Bronchial epithelial cell (primary cell): Measurements from ENCODE around the gene TBL2. TPM values are rescaled to one million over a fixed set of nuclear protein-coding genes. Genes with fewer than 3 reads are reported as not detected.
"Not testable (repeated sequence)": the region's sequence is repeated elsewhere in the genome, so short reads cannot be mapped to it uniquely, and the experiment has no call there.

ENCODE experiments used
- DNase-seq: peaks from one replicate; pipeline ENCODE4 v3.0.0-alpha.2; 2010; ENCODE audit warnings: low read depth
- FAIRE-seq: peaks from 2 replicates; lab custom pipeline; 2011; peaks lifted over from hg19 to GRCh38; lab: Jason Lieb, UNC
- H3K27me3 ChIP-seq: 2 replicates; pipeline ENCODE4 v1.5.1; 2011; ENCODE audit warnings: low read length; ENCODE audit not compliant: control insufficient read depth, insufficient read depth
- H3K36me3 ChIP-seq: 2 replicates; pipeline ENCODE4 v1.5.1; 2011; ENCODE audit warnings: low read length; ENCODE audit not compliant: control insufficient read depth, insufficient read depth
- H3K4me3 ChIP-seq: 2 replicates; pipeline ENCODE4 v1.5.1; 2011; ENCODE audit warnings: mild to moderate bottlenecking, low read depth, low read length, control low read depth
- CTCF ChIP-seq: IDR thresholded peaks from 2 replicates; pipeline ENCODE4 v1.5.1; 2011; ENCODE audit warnings: mild to moderate bottlenecking, moderate library complexity, low read length, control low read depth, inconsistent platforms; ENCODE audit not compliant: insufficient read depth, severe bottlenecking
- total RNA-seq: library from RNA; depleted of rRNA; stranded (reverse); fragments of >200 nt; gene quantifications from 2 replicates; pipeline ENCODE4 v1.2.1, GENCODE V29; 2014

TBL2 gene
- total RNA-seq, 1 donor from 2014 or later: 78.7 TPM

DNA sequence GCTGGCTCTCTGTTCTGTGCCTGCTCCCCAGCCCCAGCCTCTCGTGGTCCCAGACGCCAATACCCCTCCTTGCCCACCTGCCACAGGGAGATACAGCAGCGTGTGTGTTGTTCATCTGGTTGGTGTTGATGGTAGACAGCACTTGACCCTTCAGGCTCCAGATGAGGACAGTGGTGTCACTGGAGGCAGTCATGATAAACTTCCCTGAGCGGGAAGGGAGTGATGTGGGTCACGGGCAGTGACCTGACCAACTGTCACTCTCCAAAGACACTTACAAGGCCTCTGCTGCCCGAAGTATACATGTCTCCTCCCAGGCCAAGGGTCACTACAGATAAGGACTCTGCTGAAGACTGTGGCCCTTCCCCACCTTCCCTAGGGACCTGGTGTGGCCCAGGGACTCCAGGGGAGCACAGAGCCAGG, 5.6 kb downstream of the TBL2 start:
- no peak for FAIRE-seq
- H3K36me3 ChIP-seq: peaks cover 29% of the 10 kb centered on the region
- no peak for TF ChIP-seq CTCF
- no peaks in the 10 kb centered on the region for H3K27me3 ChIP-seq
- no peak for DNase-seq
- no peak overlapping the region for H3K4me3 ChIP-seq

DNA sequence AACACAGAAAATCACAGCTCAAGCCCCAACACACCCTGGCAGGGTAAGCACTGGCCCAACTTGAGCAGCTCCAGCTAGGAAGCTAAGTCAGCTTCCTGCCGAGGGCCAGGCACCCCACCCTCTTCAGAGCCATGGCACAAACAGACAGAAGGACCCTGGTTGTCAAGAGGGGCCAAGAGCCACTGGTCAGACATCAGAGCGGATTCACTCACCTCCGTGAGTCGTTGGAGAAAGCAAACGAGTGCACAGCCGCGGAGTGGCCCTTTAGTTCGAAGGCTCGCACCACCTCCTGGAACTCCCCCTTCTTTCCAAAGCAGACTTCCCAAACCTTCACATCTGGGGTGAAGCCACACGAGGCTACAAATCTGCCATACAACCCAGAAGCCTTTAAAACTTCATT, 7.4 kb downstream of the TBL2 start:
- no peak for FAIRE-seq
- no peak for DNase-seq
- Histone ChIP-seq H3K4me3 (no peak overlapping the region), H3K27me3 (no peaks in the 10 kb centered on the region), H3K36me3 (peaks cover 27% of the 10 kb centered on the region)
- TF ChIP-seq CTCF: no peak

DNA sequence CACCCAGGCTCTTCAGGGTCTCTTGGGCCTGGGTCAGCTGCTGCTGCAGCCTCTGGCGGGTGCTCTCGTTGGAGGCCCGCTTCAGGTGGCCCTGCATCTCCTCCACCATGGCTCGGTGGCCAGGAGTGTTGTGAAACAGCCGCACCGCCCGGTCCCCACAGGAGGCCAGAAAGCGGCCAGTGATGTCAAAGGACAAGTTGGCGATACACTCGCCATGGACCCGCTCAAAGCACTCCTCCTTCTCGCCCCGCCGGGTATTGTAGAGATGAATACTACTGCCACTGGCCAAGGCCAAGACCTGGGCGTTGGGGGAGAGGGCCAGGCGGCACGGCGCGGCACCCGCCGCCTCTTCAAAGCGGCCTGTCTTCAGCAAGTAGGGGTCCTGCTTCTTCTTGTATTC, 7.9 kb downstream of the TBL2 start:
- no peak for TF ChIP-seq CTCF
- Histone ChIP-seq H3K27me3 (no peaks in the 10 kb centered on the region), H3K4me3 (no peak overlapping the region), H3K36me3 (peaks cover 27% of the 10 kb centered on the region)
- FAIRE-seq: no peak
- DNase-seq: no peak

GRCh38 chr7:73569042-73569608, 9.3 kb downstream of the TBL2 start:
- FAIRE-seq (no peak), DNase-seq (no peak)
- H3K27me3 ChIP-seq: no peaks in the 10 kb centered on the region
- no peak for TF ChIP-seq CTCF
- H3K36me3 ChIP-seq: peaks cover 22% of the 10 kb centered on the region
- H3K4me3 ChIP-seq: no peak overlapping the region

GRCh38 chr7:73567846-73568685, 10.3 kb downstream of the TBL2 start:
- Histone ChIP-seq H3K36me3 (peaks cover 12% of the 10 kb centered on the region), H3K27me3 (no peaks in the 10 kb centered on the region), H3K4me3 (no peak overlapping the region)
- FAIRE-seq: no peak
- no peak for TF ChIP-seq CTCF
- no peak for DNase-seq

- no peak for DNase-seq
- FAIRE-seq: no peak
- H3K4me3 ChIP-seq: no peak overlapping the region
- no peaks in the 10 kb centered on the region for H3K27me3 ChIP-seq
- H3K36me3 ChIP-seq: peaks cover 7% of the 10 kb centered on the region
- TF ChIP-seq CTCF: no peak
These were observed 11.2 kb downstream of the TBL2 start for GRCh38 chr7:73567140-73567539.

GRCh38 chr7:73566431-73566830, 11.9 kb downstream of the TBL2 start:
- not testable (repeated sequence) for DNase-seq, H3K4me3 ChIP-seq, H3K36me3 ChIP-seq, H3K27me3 ChIP-seq, FAIRE-seq
